WTC11 (cell line): ENCODE data around the gene RASGRP2. TPM values are rescaled to one million over a fixed set of nuclear protein-coding genes. Genes with fewer than 3 reads are reported as not detected.

Source experiments
- ATAC-seq: fragments of 200-7000 bp; cut with Tn5 transposase; 2 replicates; pipeline ENCODE4 v1.10.0; 2021; ENCODE audit warnings: mild to moderate bottlenecking, moderate library complexity
- CTCF ChIA-PET: fragments of 300-600 bp; sonication (Branson Sonifier 250); formaldehyde crosslinking; loops from one replicate; lab custom pipeline; 2021; ENCODE audit warnings: antibody characterized with exemption; lab: Charles Lee
- POLR2A ChIA-PET: fragments of 350-600 bp; sonication (Branson Sonifier 250); formaldehyde crosslinking; loops from one replicate; lab custom pipeline; 2021; ENCODE audit warnings: antibody characterized with exemption; lab: Charles Lee
- DNase-seq: peaks from one replicate; pipeline ENCODE4 v3.0.0; 2021; ENCODE audit warnings: low spot score
- H3K27ac Mint-ChIP-seq: 2 replicates; pipeline ENCODE4 v1.8.0; 2021; ENCODE audit warnings: mixed read lengths
- H3K27me3 Mint-ChIP-seq: 2 replicates; pipeline ENCODE4 v1.8.0; 2021; ENCODE audit warnings: low read depth, mild to moderate bottlenecking, moderate library complexity, mixed read lengths
- H3K36me3 Mint-ChIP-seq: 2 replicates; pipeline ENCODE4 v1.8.0; 2021; ENCODE audit warnings: mixed read lengths
- H3K4me1 Mint-ChIP-seq: 2 replicates; pipeline ENCODE4 v1.8.0; 2022; ENCODE audit warnings: mixed read lengths
- H3K4me3 Mint-ChIP-seq: 2 replicates; pipeline ENCODE4 v1.8.0; 2021; ENCODE audit warnings: mild to moderate bottlenecking, moderate library complexity, mixed read lengths
- H3K9me3 Mint-ChIP-seq: 2 replicates; pipeline ENCODE4 v1.8.0; 2021; ENCODE audit warnings: mixed read lengths
- AR ChIP-seq: fragments of 250-450 bp; sonication (Bioruptor Pico); IDR thresholded peaks from 2 replicates; pipeline ENCODE4 v1.9.0; 2021; ENCODE audit warnings: mild to moderate bottlenecking
- ATF1 ChIP-seq: sonication (generic); formaldehyde crosslinking; IDR thresholded peaks from 2 replicates; pipeline ENCODE4 v1.8.1; 2023; ENCODE audit warnings: mild to moderate bottlenecking, moderate library complexity, missing genetic modification reagents
- CBFB ChIP-seq: sonication (generic); formaldehyde crosslinking; IDR thresholded peaks from 2 replicates; pipeline ENCODE4 v1.8.1; 2022; ENCODE audit warnings: mild to moderate bottlenecking, low read depth, missing genetic modification reagents
- E2F5 ChIP-seq: sonication (generic); formaldehyde crosslinking; IDR thresholded peaks from 2 replicates; pipeline ENCODE4 v1.8.1; 2022; ENCODE audit warnings: mild to moderate bottlenecking, moderate library complexity, missing genetic modification reagents
- FOXP1 ChIP-seq: sonication (generic); formaldehyde crosslinking; IDR thresholded peaks from 2 replicates; pipeline ENCODE4 v1.8.0; 2022; ENCODE audit warnings: missing genetic modification reagents, mild to moderate bottlenecking, moderate library complexity, borderline replicate concordance
- GRHL2 ChIP-seq: fragments of 250-450 bp; sonication (Bioruptor Pico); IDR thresholded peaks from 2 replicates; pipeline ENCODE4 v1.8.0; 2022; ENCODE audit warnings: mild to moderate bottlenecking, moderate library complexity; ENCODE audit not compliant: insufficient replicate concordance, severe bottlenecking
- JUN ChIP-seq: sonication (generic); formaldehyde crosslinking; IDR thresholded peaks from 2 replicates; pipeline ENCODE4 v1.8.0; 2023; ENCODE audit warnings: mild to moderate bottlenecking, missing genetic modification reagents
- MXD4 ChIP-seq: fragments of 250-450 bp; sonication (Bioruptor Pico); IDR thresholded peaks from 2 replicates; pipeline ENCODE4 v1.8.0; 2021; ENCODE audit warnings: mild to moderate bottlenecking, moderate library complexity, borderline replicate concordance
- MYBL2 ChIP-seq: sonication (generic); formaldehyde crosslinking; IDR thresholded peaks from 2 replicates; pipeline ENCODE4 v1.8.1; 2023; ENCODE audit warnings: mild to moderate bottlenecking, moderate library complexity, missing genetic modification reagents
- RELA ChIP-seq: sonication (generic); formaldehyde crosslinking; IDR thresholded peaks from 2 replicates; pipeline ENCODE4 v1.8.1; 2022; ENCODE audit warnings: missing genetic modification reagents, mild to moderate bottlenecking, borderline replicate concordance
- SMAD3 ChIP-seq: sonication (generic); formaldehyde crosslinking; IDR thresholded peaks from 2 replicates; pipeline ENCODE4 v1.8.0; 2022; ENCODE audit warnings: missing genetic modification reagents, mild to moderate bottlenecking, borderline replicate concordance
- TEAD4 ChIP-seq: sonication (generic); formaldehyde crosslinking; IDR thresholded peaks from 2 replicates; pipeline ENCODE4 v1.8.0; 2022; ENCODE audit warnings: mild to moderate bottlenecking, missing genetic modification reagents
- TP53 ChIP-seq: sonication (generic); formaldehyde crosslinking; IDR thresholded peaks from 2 replicates; pipeline ENCODE4 v1.8.1; 2023; ENCODE audit warnings: mild to moderate bottlenecking, missing genetic modification reagents
- USF1 ChIP-seq: sonication (generic); formaldehyde crosslinking; IDR thresholded peaks from 2 replicates; pipeline ENCODE4 v1.8.0; 2022; ENCODE audit warnings: mild to moderate bottlenecking, missing genetic modification reagents
- ZNF138 ChIP-seq: sonication (generic); formaldehyde crosslinking; conservative IDR thresholded peaks from 2 replicates; pipeline ENCODE4 v1.8.1; 2022; ENCODE audit warnings: mild to moderate bottlenecking, moderate library complexity, missing genetic modification reagents
- ZNF423 ChIP-seq: fragments of 250-450 bp; sonication (Bioruptor Pico); IDR thresholded peaks from 2 replicates; pipeline ENCODE4 v2.1.2; 2022; ENCODE audit warnings: mild to moderate bottlenecking, moderate library complexity
- total RNA-seq: library from RNA; stranded (reverse); gene quantifications from 3 replicates; pipeline ENCODE4 v1.2.3, GENCODE V29; 2021
- TF ChIP-seq, protein P1 (sequence below): sonication (generic); formaldehyde crosslinking; IDR thresholded peaks from 2 replicates; pipeline ENCODE4 v1.8.0; 2022; ENCODE audit warnings: mild to moderate bottlenecking, missing genetic modification reagents
- TF ChIP-seq, protein P2 (sequence below): fragments of 250-450 bp; sonication (Bioruptor Pico); IDR thresholded peaks from 2 replicates; pipeline ENCODE4 v1.9.0; 2021; ENCODE audit warnings: mild to moderate bottlenecking, borderline replicate concordance
- TF ChIP-seq, protein P3 (sequence below): fragments of 250-450 bp; sonication (Bioruptor Pico); IDR thresholded peaks from 2 replicates; pipeline ENCODE4 v1.9.0; 2021; ENCODE audit warnings: moderate library complexity, mild to moderate bottlenecking, inconsistent platforms, borderline replicate concordance
- TF ChIP-seq, protein P4 (sequence below): sonication (generic); formaldehyde crosslinking; IDR thresholded peaks from 2 replicates; pipeline ENCODE4 v1.8.0; 2022; ENCODE audit warnings: mild to moderate bottlenecking, missing genetic modification reagents

Gene RASGRP2
- total RNA-seq, 1 experiment from 2014 or later = 31.9 TPM

GRCh38 chr11:64686466-64687170 lies 57.3 kb downstream of the RASGRP2 start:
- POLR2A ChIA-PET = no interaction called here
- CTCF ChIA-PET = no interaction called here
- Mint-ChIP-seq H3K4me3 (no peak overlapping the region), H3K27me3 (peaks cover 33% of the 10 kb centered on the region), H3K27ac (no peak overlapping the region), H3K9me3 (no peaks in the 10 kb centered on the region)
- TF ChIP-seq TP53 (CRISPR knock-in tag) = no peak
- no peak for TF ChIP-seq CBFB (CRISPR knock-in tag)
- no peak for TF ChIP-seq AR (CRISPR knock-in tag)
- no peak for TF ChIP-seq E2F5
- TF ChIP-seq ATF1 (CRISPR knock-in tag) = no peak
- TF ChIP-seq MYBL2 (CRISPR knock-in tag) = no peak
- TF ChIP-seq, protein P1, sequence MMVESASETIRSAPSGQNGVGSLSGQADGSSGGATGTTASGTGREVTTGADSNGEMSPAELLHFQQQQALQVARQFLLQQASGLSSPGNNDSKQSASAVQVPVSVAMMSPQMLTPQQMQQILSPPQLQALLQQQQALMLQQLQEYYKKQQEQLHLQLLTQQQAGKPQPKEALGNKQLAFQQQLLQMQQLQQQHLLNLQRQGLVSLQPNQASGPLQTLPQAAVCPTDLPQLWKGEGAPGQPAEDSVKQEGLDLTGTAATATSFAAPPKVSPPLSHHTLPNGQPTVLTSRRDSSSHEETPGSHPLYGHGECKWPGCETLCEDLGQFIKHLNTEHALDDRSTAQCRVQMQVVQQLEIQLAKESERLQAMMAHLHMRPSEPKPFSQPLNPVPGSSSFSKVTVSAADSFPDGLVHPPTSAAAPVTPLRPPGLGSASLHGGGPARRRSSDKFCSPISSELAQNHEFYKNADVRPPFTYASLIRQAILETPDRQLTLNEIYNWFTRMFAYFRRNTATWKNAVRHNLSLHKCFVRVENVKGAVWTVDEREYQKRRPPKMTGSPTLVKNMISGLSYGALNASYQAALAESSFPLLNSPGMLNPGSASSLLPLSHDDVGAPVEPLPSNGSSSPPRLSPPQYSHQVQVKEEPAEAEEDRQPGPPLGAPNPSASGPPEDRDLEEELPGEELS = no peak
- TF ChIP-seq ZNF423 (CRISPR knock-in tag) = no peak
- no peak for TF ChIP-seq GRHL2
- TF ChIP-seq, protein P2, sequence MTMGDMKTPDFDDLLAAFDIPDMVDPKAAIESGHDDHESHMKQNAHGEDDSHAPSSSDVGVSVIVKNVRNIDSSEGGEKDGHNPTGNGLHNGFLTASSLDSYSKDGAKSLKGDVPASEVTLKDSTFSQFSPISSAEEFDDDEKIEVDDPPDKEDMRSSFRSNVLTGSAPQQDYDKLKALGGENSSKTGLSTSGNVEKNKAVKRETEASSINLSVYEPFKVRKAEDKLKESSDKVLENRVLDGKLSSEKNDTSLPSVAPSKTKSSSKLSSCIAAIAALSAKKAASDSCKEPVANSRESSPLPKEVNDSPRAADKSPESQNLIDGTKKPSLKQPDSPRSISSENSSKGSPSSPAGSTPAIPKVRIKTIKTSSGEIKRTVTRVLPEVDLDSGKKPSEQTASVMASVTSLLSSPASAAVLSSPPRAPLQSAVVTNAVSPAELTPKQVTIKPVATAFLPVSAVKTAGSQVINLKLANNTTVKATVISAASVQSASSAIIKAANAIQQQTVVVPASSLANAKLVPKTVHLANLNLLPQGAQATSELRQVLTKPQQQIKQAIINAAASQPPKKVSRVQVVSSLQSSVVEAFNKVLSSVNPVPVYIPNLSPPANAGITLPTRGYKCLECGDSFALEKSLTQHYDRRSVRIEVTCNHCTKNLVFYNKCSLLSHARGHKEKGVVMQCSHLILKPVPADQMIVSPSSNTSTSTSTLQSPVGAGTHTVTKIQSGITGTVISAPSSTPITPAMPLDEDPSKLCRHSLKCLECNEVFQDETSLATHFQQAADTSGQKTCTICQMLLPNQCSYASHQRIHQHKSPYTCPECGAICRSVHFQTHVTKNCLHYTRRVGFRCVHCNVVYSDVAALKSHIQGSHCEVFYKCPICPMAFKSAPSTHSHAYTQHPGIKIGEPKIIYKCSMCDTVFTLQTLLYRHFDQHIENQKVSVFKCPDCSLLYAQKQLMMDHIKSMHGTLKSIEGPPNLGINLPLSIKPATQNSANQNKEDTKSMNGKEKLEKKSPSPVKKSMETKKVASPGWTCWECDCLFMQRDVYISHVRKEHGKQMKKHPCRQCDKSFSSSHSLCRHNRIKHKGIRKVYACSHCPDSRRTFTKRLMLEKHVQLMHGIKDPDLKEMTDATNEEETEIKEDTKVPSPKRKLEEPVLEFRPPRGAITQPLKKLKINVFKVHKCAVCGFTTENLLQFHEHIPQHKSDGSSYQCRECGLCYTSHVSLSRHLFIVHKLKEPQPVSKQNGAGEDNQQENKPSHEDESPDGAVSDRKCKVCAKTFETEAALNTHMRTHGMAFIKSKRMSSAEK (CRISPR knock-in tag) = no peak
- no peak for TF ChIP-seq MXD4
- TF ChIP-seq JUN = no peak
- TF ChIP-seq TEAD4 (CRISPR knock-in tag) = no peak
- TF ChIP-seq RELA (CRISPR knock-in tag) = no peak
- no peak for TF ChIP-seq USF1 (CRISPR knock-in tag)
- TF ChIP-seq, protein P3, sequence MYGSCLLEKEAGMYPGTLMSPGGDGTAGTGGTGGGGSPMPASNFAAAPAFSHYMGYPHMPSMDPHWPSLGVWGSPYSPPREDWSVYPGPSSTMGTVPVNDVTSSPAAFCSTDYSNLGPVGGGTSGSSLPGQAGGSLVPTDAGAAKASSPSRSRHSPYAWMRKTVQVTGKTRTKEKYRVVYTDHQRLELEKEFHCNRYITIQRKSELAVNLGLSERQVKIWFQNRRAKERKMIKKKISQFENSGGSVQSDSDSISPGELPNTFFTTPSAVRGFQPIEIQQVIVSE (CRISPR knock-in tag) = no peak
- TF ChIP-seq FOXP1 (CRISPR knock-in tag) = no peak
- no peak for TF ChIP-seq ZNF138
- TF ChIP-seq, protein P4, sequence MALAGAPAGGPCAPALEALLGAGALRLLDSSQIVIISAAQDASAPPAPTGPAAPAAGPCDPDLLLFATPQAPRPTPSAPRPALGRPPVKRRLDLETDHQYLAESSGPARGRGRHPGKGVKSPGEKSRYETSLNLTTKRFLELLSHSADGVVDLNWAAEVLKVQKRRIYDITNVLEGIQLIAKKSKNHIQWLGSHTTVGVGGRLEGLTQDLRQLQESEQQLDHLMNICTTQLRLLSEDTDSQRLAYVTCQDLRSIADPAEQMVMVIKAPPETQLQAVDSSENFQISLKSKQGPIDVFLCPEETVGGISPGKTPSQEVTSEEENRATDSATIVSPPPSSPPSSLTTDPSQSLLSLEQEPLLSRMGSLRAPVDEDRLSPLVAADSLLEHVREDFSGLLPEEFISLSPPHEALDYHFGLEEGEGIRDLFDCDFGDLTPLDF (CRISPR knock-in tag) = no peak
- TF ChIP-seq SMAD3 (CRISPR knock-in tag) = no peak
- TF ChIP-seq, all 79 proteins: peak for 0
- Mint-ChIP-seq H3K36me3 (no peaks in the 10 kb centered on the region), H3K4me1 (peaks cover 14% of the 10 kb centered on the region)
- no peak for DNase-seq
- no peak for ATAC-seq
